Panc1 (cell line): ENCODE data around the gene B3GALT2. TPM values are rescaled to one million over a fixed set of nuclear protein-coding genes. Genes with fewer than 3 reads are reported as not detected.
"Not testable (repeated sequence)": the region's sequence is repeated elsewhere in the genome, so short reads cannot be mapped to it uniquely, and the experiment has no call there.

Experiments
- ATAC-seq: fragments of 200-7000 bp; cut with Tn5 transposase; 2 replicates; pipeline ENCODE4 v1.9.1; 2020; ENCODE audit warnings: mild to moderate bottlenecking, moderate library complexity
- BruUV-seq: library from RNA; stranded (reverse); fragments of 400-500 nt; replicated peaks from 2 replicates; lab custom pipeline; 2021; lab: Mats Ljungman, UMichigan
- CTCF ChIA-PET: fragments of 300-600 bp; sonication (Branson Sonifier 250); formaldehyde crosslinking; loops from one replicate; lab custom pipeline; 2022; ENCODE audit warnings: antibody characterized with exemption; lab: Charles Lee
- POLR2A ChIA-PET: fragments of 300-600 bp; sonication (Branson Sonifier 250); formaldehyde crosslinking; loops from one replicate; lab custom pipeline; 2022; ENCODE audit warnings: antibody characterized with exemption; lab: Charles Lee
- DNase-seq: peaks from one replicate; pipeline ENCODE4 v3.0.0-alpha.2; 2010; ENCODE audit warnings: low read depth, low spot score
- H3K27ac ChIP-seq: 2 replicates; pipeline ENCODE4 v1.5.1; 2011; ENCODE audit warnings: mild to moderate bottlenecking, low read length, inconsistent platforms
- H3K27me3 ChIP-seq: fragments of 200-500 bp; sonication (Bioruptor generic); 2 replicates; pipeline ENCODE4 v1.6.0; 2014; ENCODE audit warnings: low read length, inconsistent platforms; ENCODE audit not compliant: control insufficient read depth, insufficient read depth
- H3K36me3 ChIP-seq: fragments of 200-500 bp; sonication (Bioruptor generic); 2 replicates; pipeline ENCODE4 v1.5.1; 2014; ENCODE audit warnings: inconsistent platforms, mild to moderate bottlenecking, low read length, moderate library complexity; ENCODE audit not compliant: control insufficient read depth, insufficient read depth
- H3K4me1 ChIP-seq: 2 replicates; pipeline ENCODE4 v1.5.1; 2011; ENCODE audit warnings: inconsistent platforms, mild to moderate bottlenecking, low read length, moderate library complexity; ENCODE audit not compliant: control insufficient read depth, insufficient read depth
- H3K4me3 ChIP-seq, 2 experiments: 2 replicates each; pipeline ENCODE4 v1.5.1; 2011 to 2012; ENCODE audit warnings: low read depth in 2 of 2, low read length in 2 of 2, mild to moderate bottlenecking in 2 of 2, inconsistent platforms in 1 of 2, moderate library complexity in 1 of 2
- H3K9me3 ChIP-seq: fragments of 200-500 bp; sonication (Bioruptor generic); 2 replicates; pipeline ENCODE4 v1.5.1; 2014; ENCODE audit warnings: low read depth, mild to moderate bottlenecking, inconsistent platforms, low read length, moderate library complexity; ENCODE audit not compliant: control insufficient read depth, insufficient read depth
- POLR2AphosphoS5 ChIP-seq: IDR thresholded peaks from 2 replicates; pipeline ENCODE4 v1.6.1; 2012; ENCODE audit warnings: mild to moderate bottlenecking, low read depth, low read length, moderate library complexity
- SIN3A ChIP-seq: IDR thresholded peaks from 2 replicates; pipeline ENCODE4 v1.6.1; 2012; ENCODE audit warnings: low read depth, mild to moderate bottlenecking, low read length, moderate library complexity, borderline replicate concordance; ENCODE audit not compliant: insufficient read depth
- TCF7L2 ChIP-seq: IDR thresholded peaks from 2 replicates; pipeline ENCODE4 v1.6.1; 2011; ENCODE audit warnings: mild to moderate bottlenecking, low read depth, low read length, inconsistent platforms
- in situ Hi-C: cut with HindIII; loops from 2 replicates; pipeline ENCODE4 v1.10.0; 2016; ENCODE audit warnings: low sequenced_read_pairs, low pct_unique_long_range_greater_than_20kb
- intact Hi-C: fragments of 100-400 bp; cut with micrococcal nuclease; formaldehyde crosslinking; loops from one replicate; pipeline ENCODE4 v1.10.0; 2022; ENCODE audit not compliant: unreplicated experiment
- total RNA-seq: library from RNA; stranded (reverse); gene quantifications from one replicate; pipeline ENCODE4 v1.2.1, GENCODE V29; 2021; ENCODE audit not compliant: unreplicated experiment
- TF ChIP-seq, protein P1 (sequence below): fragments of 450-650 bp; IDR thresholded peaks from 2 replicates; pipeline ENCODE4 v1.5.1; 2017; ENCODE audit warnings: mild to moderate bottlenecking
- TF ChIP-seq, protein P2 (sequence below), 2 experiments: IDR thresholded peaks; 2 replicates each; pipeline ENCODE4 v1.6.1; 2011 to 2012; ENCODE audit warnings: low read depth in 2 of 2, control low read depth in 1 of 2, low read length in 1 of 2, mild to moderate bottlenecking in 1 of 2, moderate library complexity in 1 of 2; ENCODE audit not compliant: insufficient read depth in 1 of 2

B3GALT2 gene
- total RNA-seq, 1 experiment from 2014 or later: 0.08 TPM

DNA sequence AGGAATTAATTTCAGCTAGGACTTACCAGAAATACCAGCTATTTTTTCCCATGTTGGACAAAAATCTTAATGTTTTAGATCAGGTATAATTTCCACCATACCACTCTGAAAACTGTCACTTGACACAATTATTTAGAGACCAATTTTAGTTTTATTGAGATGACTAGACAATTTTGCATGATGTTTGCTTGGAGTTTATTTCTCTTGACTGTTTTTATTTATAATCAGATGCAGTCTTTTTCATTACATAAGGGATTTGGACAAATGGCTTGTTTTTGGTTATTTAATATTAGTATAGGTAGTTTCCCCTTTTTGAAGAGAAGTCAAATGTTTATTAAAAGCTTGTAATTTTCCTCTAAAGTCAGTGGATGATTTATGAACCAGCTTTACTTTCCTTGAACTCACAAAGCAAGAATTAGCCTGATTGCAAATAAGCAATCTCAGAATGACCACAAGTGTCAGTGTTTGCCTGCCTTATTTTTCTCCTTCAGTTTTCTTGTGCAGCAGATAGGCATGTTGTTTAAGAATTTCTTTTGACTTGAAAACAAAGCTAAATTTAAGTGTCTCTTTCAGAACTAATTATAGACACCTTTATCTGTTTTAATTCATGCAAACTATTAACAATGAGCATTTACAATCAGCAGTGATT lies 3.8 kb upstream of the B3GALT2 start:
- no peaks in the 10 kb centered on the region for H3K36me3 ChIP-seq
- no peak overlapping the region for H3K4me3 ChIP-seq
- POLR2A ChIA-PET: interaction anchor here (0.6 kb wide), 3 partner anchors 12 to 1277 kb away, joined by 6 to 16 read pairs (median 7); partner anchors contain the start of gene GLRX2
- no peaks in the 10 kb centered on the region for H3K27me3 ChIP-seq
- CTCF ChIA-PET: no interaction called here
- H3K27ac ChIP-seq: no peak overlapping the region
- TF ChIP-seq, protein P1, sequence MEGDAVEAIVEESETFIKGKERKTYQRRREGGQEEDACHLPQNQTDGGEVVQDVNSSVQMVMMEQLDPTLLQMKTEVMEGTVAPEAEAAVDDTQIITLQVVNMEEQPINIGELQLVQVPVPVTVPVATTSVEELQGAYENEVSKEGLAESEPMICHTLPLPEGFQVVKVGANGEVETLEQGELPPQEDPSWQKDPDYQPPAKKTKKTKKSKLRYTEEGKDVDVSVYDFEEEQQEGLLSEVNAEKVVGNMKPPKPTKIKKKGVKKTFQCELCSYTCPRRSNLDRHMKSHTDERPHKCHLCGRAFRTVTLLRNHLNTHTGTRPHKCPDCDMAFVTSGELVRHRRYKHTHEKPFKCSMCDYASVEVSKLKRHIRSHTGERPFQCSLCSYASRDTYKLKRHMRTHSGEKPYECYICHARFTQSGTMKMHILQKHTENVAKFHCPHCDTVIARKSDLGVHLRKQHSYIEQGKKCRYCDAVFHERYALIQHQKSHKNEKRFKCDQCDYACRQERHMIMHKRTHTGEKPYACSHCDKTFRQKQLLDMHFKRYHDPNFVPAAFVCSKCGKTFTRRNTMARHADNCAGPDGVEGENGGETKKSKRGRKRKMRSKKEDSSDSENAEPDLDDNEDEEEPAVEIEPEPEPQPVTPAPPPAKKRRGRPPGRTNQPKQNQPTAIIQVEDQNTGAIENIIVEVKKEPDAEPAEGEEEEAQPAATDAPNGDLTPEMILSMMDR: no peak; the same call in 1 of the 2 replicates
- TF ChIP-seq SIN3A (no peak), POLR2AphosphoS5 (no peak), TCF7L2 (no peak)
- TF ChIP-seq, protein P2, sequence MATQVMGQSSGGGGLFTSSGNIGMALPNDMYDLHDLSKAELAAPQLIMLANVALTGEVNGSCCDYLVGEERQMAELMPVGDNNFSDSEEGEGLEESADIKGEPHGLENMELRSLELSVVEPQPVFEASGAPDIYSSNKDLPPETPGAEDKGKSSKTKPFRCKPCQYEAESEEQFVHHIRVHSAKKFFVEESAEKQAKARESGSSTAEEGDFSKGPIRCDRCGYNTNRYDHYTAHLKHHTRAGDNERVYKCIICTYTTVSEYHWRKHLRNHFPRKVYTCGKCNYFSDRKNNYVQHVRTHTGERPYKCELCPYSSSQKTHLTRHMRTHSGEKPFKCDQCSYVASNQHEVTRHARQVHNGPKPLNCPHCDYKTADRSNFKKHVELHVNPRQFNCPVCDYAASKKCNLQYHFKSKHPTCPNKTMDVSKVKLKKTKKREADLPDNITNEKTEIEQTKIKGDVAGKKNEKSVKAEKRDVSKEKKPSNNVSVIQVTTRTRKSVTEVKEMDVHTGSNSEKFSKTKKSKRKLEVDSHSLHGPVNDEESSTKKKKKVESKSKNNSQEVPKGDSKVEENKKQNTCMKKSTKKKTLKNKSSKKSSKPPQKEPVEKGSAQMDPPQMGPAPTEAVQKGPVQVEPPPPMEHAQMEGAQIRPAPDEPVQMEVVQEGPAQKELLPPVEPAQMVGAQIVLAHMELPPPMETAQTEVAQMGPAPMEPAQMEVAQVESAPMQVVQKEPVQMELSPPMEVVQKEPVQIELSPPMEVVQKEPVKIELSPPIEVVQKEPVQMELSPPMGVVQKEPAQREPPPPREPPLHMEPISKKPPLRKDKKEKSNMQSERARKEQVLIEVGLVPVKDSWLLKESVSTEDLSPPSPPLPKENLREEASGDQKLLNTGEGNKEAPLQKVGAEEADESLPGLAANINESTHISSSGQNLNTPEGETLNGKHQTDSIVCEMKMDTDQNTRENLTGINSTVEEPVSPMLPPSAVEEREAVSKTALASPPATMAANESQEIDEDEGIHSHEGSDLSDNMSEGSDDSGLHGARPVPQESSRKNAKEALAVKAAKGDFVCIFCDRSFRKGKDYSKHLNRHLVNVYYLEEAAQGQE (IDR thresholded peaks at IDR 0.05; ENCODE audit: insufficient read depth in 1 of 2, low read depth in 2 of 2, low read length in 1 of 2): no peak
- peaks cover 14% of the 10 kb centered on the region for H3K4me1 ChIP-seq
- ATAC-seq (no peak), DNase-seq (no peak)
- in situ Hi-C loops: no loop called here
- no TSS peak for BruUV-seq
- intact Hi-C loops: no loop called here
- no peaks in the 10 kb centered on the region for H3K9me3 ChIP-seq

DNA sequence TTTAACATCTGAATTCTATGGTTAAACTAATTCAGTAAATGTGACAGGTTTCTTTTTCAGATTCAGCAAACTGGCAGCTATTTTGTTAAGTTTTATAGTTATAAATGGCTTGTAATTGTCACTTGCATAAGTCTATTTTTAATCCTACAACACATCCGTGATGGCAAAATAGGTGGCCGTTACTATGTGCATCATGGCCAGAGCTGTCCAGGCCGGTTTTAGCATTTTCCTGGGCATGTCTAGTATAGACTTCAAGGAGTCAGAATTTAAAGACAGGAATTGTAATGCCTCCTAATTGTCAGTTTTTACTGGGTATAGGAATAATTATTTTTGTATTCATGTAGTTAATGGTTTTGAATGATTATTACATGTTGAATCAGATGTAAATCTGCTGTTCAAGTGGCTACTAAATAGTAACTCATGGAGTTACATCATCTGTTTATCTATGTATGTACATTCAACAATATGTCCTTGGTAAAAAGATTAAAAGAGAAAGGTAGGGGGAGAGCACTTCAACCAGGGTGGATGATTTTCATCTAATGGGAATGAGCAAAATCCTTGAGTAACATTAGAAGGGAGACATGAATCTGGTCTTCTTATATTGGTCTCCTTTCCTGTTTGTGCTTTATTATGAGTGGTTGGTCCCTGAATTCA lies 3.2 kb upstream of the B3GALT2 start:
- ChIA-PET POLR2A (interaction anchor here (0.6 kb wide), 1 partner anchor 1277 kb away, joined by 6 read pairs; no protein-coding TSS in a partner anchor), CTCF (no interaction called here)
- Histone ChIP-seq H3K4me1 (peaks cover 16% of the 10 kb centered on the region), H3K4me3 (no peak overlapping the region), H3K27me3 (no peaks in the 10 kb centered on the region), H3K27ac (no peak overlapping the region), H3K36me3 (no peaks in the 10 kb centered on the region), H3K9me3 (no peaks in the 10 kb centered on the region)
- intact Hi-C loops: no loop called here
- ATAC-seq (no peak), DNase-seq (no peak)
- BruUV-seq: no TSS peak
- TF ChIP-seq, protein P2 (IDR thresholded peaks at IDR 0.05; ENCODE audit: insufficient read depth in 1 of 2, low read depth in 2 of 2, low read length in 1 of 2): no peak
- TF ChIP-seq POLR2AphosphoS5 (no peak), SIN3A (no peak), TCF7L2 (no peak)
- TF ChIP-seq, protein P1: no peak
- in situ Hi-C loops: no loop called here

GRCh38 chr1:193188915-193189314 lies 2.5 kb upstream of the B3GALT2 start:
- H3K27me3 ChIP-seq, ATAC-seq, H3K9me3 ChIP-seq, DNase-seq, H3K36me3 ChIP-seq, H3K4me3 ChIP-seq, in situ Hi-C loops, intact Hi-C loops, BruUV-seq, H3K27ac ChIP-seq, CTCF ChIA-PET, POLR2A ChIA-PET: not testable (repeated sequence)
- peaks cover 16% of the 10 kb centered on the region for H3K4me1 ChIP-seq
